CD4-positive, alpha-beta T cell treated with Interleukin-4 for 4 hours (primary cell): ENCODE measurements around the gene RSPO4.
"Not testable (repeated sequence)": the region's sequence is repeated elsewhere in the genome, so short reads cannot be mapped to it uniquely, and the experiment has no call there.

Experiments used
- DNase-seq: peaks from one replicate; pipeline ENCODE4 v3.0.0-alpha.2; 2020

The RSPO4 gene

DNA sequence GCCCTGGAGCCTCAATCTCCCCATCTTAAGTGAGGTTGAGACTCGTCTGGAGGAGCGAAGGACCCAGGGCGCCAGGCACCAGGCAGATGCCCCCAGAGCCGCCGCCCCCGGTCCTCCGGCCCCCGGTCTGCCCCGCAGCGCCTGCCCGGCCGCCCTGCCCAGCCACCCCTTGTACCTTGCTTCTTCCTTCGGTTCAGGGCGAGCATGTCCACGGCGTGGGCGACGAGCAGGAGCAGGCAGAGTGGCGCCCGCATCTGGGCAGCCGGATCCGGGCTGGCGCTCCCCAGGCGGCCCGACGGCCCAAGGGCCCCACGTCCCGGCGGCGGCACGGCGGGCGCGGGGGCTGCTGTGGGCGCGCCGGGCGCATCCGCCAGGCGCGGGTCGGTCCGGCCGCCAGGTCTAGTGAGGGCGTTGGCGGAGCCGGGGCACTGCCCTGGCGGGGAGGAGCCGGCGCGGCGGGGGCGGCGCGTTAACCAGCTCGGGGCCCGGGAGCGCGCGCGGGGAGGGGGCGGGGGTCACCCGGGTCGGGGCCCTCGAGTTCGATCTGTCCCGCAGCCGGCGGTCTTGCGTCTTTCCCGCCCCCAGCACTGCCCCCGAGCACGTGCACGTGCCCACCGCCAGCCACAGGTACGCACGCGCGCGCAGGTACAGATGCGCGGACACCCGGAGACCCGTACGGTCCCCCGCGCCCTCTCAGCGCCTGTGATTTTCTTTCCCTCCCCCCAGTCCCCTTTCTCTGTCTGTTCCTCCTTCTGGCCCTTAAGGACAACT lies at the start of gene RSPO4:
RSPO4 (minus strand) TSS at position 401 of the 771 bp plus-strand sequence; CDS start at position 254, 147 bp downstream.
- DNase-seq: no peak

DNA sequence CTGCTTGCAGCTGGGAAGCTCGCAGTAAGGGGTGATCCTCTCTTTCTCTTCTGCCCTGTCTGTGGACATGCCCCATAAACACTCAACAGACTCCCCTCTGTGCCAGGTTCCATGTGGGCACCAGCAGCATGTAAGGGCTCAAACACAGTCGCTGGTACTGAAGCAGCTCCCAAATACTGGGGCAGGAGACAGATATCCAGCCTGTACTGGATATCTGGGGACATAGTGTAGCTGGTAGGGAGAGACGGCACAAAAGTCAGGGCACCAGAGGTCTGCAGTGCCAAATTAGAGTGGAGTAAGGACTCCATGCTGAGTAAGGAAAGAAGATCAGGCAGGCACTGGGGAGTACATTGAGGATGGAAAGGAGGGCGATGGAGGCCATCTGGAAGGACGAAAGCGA lies 48.3 kb upstream of the RSPO4 start:
- DNase-seq: no peak

DNA sequence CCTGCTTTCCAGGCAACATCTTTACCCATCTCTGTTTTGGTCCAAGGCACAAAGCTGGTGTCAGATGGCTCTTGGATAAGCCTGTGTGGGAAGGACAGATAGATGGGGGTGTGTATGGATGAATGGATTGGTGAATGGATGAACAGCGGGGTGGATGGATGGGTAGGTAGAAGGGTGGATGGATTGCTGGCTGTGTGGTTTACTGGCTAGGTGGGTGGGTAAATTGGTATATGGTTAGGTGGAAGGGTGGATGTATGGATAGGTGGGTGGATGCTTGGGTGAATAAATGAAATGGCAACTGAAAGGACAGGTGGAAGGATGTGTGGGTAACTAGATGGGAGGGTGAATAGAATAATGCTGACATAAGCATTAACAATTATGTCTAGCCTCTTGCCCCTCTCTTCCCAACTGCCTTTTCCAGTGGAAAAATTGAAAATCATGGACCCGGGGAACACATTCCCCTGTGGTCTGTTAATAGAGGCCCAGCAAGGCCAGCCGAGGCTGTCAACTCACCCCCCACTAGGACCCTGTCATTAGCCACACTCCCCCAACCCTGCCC lies 43.8 kb upstream of the RSPO4 start:
- DNase-seq: no peak

DNA sequence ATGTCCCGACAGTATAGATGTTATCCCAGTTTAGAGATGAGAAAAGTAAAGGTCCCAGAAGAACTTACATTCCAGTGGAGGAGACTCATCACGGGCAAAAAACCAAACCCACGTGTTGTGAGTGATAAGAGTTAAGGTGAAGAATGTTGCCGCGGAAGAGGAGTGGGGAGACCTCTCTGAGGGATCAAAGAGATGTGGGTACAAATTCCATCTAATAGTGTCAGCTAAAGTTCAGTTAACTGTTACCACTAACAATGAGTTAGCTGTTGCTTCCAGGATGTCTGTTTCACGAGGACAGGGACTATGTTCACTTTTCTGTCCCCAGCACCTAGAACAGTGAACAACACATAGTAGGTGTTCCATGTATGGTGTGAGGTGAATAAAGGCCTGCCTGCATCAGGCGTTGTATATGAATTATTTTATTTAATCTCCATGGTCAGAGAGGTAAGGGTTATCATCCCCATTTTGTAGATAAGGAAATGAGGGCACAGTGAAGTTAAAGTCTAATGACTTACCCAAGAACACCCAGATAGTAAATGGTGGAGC lies 39.8 kb upstream of the RSPO4 start:
- DNase-seq: no peak

DNA sequence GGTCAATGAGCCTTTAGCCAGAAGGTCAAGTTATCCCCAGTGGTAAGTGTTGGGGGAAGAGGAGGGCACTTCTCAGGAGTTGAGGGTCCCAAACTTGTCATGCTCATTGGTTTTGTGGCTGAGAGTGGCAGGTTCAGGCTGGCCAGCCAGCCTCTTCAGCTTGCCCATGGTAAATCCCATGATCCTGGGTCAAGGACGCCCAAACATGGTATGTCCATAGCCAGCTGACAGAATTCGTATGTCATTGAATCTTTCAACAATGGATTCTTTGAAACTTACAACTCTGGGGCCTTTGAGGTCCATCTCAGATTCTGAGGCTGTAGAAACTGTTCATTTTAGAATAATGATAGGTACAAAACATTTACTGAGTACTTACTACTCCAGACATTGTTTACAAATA lies 36.1 kb upstream of the RSPO4 start:
- no peak for DNase-seq

DNA sequence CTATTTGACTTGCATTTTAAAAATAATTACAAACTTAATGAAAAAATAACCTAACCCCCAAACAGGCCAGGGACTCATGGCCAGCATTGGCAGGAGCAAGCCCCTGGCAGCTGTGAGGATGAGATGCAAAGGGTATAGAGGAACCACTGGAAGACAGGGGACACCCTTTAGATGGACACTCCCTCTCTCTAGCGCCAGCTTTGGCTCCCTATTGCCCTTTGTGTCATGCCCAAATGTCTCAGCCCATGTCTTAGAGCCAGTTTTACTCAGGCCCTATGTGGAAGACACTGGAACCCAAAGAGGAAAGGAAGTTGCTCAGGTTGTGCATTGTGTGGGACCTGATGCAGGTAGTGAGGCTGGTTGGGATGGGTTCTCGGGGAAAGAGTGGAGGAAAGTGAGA lies 34.9 kb upstream of the RSPO4 start:
- DNase-seq: no peak

DNA sequence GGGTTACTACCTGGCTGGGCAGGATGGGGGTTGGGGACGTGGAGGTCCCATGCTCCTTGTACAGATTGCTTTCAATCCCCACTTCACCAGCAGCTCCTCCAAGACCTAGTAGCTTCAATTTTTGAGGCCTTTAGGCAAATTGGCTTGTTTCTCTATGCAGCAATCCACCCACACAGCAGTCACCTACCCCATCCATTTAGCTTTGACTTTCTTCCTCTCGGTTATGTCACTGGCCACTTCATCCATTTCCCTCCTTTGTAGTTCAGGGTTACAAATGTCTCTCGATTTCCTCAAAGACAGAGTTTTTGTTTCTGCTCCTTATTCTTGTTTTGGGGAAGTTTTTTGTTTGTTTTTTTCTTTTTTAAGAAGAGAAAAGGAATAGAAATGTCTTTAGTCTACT lies 33.4 kb upstream of the RSPO4 start:
- DNase-seq: no peak

DNA sequence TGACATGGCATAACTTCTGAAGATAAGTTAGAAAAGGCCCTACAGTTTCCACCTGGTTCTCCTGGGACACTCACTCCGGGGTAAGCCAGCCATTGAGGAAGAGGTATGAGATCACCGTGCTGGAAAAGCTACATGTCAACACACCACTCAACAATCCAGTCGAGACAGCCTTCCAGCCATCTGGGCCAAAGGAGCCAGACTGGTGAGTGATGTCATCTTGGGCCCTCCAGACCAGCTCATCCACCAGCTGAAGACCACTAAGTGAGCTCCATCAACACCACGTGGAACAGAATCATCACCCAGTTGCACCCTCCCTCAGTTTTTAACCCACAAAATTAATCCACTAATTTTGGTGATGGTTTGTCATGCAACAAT lies 32.3 kb upstream of the RSPO4 start:
- DNase-seq: no peak

DNA sequence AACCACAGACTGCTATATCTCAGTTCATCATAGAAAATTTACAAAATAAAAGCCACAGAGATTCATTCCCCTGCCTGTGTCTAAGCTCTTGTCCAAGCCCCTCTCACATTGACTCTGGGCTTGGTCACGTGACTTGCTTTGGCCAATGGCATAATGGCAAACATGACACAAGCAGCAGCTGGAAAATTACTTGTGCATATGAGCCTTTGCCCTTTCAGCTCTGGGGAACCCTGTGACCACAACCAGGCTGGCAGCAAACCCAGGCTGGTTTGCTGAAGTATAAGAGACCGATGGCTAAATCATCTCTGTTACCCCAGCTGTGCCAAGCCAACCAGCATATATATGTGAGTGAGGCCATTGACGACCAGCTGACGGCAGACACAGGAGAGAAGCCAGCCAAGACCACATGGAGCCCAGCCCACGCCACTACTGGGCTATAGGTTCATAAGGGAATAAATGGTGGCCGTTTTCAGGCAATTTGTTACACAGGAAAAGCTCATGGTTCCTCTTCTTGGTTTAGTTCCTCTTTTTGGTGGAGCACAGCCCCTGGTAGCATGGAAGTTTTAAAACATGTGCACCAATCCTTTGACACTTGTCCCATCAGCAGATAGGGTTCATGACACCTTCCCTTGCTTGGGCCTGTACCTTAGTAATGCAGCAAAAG lies 31.8 kb upstream of the RSPO4 start:
- DNase-seq: no peak

DNA sequence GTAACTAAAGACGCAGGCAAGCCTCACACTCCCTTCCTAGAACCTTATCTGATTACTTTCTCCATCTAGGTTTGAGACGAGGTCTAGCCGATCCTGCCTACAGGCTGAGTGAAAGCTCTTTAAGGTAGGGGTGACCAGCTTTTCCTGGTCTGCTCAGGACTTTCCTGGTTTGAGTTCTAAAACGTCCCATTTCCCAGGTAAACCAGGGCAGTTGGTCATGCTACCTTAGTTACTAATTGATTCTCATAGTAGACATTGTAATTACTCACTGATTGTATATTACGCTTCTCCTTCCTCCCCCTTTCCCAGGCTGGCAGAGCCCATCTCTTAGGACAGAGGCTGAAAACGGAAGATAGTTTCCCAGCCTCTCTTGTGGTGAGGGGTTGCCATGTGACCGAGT lies 27.9 kb upstream of the RSPO4 start:
- no peak for DNase-seq

DNA sequence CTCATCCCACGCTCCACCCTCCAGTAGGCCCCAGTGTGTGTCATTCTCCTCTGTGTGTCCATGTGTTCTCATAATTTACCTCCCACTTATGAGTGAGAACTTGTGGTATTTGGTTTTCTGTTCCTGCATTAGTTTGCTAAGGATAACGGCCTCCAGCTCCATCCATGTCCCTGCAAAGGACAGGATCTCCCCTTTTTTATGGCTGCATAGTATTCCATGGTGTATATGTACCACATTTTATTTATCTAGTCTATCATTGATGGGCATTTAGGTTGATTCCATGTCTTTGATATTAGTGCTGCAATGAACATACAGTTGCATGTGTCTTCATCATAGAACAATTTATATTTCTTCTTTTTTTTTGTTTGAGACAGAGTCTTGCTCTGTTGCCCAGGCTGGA lies 24.1 kb upstream of the RSPO4 start:
- not testable (repeated sequence) for DNase-seq

DNA sequence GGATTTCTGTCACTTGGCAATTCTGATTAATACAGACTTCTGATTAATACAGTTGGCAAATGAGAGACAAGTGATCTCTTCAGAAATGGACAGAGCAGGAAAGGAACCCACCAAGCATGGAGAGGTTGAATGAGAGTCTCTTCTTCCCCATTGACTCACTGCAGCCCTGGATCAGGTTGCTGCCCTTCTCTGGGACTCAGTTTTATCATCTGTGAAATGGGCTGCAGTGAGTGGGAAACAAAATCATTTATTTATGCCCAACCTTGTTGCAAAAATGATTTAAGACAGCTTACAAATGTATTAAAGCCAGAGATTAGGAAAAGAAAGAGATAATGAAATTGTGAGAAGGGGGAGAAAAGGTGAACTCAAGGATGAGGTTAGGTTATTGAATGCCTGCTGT lies 20.8 kb upstream of the RSPO4 start:
- no peak for DNase-seq

DNA sequence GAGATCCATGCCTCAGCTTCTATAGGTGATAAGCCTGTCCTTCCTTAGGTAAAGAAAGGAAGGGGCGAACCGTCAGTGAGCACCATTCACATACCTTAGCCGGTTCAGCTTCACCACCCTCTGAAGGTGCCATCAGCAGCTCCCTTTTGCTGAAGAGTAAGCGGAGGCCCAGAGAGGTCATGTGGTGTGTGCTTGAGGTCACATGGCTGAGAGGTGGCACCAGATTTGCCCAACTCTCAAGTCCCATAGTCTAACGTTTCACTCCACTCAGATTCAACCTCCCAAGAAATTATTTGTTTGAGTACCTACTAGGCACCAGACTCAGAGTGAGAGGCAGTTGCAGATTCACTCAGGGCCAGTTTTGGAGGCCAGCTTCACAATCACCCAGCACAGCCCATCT lies 18.5 kb upstream of the RSPO4 start:
- no peak for DNase-seq

DNA sequence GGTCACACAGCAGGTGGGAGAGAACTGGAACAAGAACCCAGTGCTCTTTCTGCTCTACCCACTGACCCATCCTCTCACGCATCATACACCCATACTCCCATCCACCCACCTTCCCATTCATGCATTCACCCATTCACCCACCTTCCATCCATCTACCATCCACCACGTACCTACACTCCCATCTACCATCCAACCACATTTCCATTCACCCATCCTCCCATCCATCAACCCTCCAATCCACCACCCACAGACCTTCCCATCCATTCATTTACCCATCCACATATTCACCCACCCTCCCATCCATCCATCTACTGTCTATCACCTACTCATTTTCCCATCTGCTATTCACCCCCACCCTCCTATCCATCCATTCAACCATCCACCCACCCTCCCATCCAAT lies 17.2 kb upstream of the RSPO4 start:
- DNase-seq: no peak

DNA sequence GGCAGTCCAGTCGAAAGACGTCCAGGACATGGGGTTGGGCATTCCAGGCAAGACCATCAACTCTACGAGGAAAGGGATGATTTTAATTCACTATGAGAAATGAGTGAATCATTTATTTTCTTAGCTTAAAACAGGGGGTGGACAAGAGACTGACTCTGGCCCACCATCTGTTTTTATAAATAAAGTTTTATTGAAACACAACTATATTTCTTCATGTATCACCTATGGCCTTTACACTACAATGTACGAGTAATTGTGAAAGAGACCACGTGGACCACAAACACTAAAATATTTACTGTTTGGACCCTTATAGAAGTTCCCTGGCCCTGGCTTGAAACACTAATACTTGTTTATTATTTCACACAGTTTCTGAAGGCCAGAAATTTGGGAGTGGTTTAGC lies 15.6 kb upstream of the RSPO4 start:
- no peak for DNase-seq

DNA sequence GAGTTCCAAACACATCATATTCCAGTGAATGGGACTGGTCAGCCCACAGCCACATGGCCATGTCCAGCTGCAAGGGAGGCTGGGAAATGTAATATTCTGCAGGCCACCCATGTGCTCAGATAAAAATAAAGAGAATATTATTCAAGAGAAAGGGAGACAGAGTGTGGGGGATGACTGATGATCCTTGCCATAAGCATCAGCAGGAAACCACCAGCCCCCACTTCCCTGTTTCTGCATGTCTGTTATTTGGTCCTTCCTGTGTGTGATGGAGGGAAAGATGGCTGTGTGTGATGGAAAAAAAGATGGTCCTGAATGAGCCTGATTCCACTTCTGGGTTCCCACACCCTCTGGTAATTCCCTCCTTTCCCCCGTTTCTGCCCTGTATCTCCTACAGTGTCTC lies 13.1 kb upstream of the RSPO4 start:
- no peak for DNase-seq

DNA sequence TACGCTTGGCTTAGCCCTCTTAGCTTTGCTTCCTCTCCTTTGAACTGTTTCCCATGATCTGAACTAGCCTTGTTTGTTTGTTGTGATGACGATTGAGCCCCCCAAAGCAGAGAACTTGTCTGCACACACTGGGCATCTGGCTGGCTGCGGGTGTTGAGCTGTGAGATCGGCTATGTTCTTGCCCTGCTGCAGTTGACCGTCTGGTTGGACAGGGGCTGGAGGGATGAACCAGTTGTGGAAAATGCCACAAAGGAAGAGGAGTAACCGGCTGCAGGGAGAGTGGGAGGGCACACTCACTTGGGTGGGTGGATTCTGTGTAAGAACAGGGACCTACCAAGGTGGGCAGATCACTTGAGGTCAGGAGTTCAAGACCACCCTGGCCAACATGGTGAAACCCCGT lies 12.4 kb upstream of the RSPO4 start:
- DNase-seq: no peak

DNA sequence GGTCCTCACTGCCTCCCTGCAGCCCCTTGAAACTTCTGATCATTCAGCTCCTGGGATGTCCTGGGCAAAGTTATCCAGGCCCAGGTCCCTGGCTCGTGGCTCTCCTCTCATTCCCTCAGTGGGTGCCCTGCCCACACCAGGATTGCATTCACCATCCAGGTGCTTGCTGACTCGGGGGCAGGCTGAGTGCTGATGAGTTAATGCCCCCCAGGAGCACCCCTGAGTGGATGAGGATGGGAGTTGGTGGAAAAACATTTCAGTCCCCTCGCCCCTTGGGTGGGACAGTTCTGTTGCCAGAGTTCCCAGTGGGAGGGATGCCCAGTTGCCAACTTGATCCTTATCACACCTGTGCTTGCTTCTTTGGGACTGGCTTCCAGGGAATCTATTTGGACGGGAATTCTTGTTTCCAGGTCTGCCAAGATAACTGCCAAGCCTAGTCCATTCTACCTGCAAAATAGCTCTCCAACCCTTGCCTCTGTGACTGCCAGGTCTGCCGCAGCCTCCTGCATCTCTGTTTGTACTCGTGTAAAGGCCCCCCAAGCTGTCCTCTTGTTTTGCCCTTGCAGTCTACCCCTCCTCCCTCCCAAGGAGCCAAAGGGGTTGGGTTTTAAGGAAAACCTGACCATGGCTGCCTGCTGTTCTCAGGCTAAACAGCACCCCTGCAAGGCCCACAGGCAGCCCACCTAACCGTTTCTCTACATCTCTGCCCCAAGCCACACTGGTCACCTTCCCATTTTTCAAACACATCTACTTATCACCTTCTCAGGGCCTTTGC lies 11.6 kb upstream of the RSPO4 start:
- DNase-seq: no peak

DNA sequence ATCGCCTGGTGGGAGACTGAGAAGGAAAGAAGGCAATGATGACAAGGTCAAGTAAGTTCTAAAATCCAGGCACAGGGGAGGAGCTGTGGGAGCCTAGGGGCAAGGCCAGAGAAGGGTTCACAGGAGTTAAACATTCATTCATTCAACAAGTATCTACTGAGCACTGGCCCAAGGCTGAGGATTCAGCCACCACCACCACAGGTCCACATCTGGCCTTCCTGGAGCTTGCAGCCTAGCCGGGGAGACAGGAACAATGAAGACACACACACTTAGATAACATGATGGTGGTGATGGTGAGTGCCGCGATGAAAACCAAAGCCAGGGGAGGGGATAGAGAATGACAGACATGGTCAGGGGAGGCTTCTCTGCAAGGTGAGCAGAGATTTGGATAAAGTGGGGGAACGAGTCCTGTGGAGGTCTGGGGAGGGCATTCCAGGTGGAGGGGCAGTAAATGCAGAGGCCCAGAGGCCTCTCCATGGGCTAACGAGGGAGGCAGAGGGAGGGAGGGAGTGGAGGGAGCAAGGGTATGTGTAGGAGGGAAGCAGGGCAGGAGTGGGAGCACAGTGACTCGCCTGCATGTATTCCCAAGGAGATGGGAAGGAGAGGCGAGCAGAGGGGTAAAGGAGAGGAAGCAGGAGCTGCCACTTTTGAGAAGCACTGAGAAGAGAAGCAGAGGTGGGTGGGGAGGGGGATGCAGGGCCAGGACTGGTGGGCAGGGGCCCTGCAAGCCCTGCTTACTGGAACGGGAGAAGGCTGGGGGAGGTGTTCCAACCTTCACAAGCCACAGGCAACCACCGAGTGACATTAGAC lies 10.5 kb upstream of the RSPO4 start:
- DNase-seq: no peak

DNA sequence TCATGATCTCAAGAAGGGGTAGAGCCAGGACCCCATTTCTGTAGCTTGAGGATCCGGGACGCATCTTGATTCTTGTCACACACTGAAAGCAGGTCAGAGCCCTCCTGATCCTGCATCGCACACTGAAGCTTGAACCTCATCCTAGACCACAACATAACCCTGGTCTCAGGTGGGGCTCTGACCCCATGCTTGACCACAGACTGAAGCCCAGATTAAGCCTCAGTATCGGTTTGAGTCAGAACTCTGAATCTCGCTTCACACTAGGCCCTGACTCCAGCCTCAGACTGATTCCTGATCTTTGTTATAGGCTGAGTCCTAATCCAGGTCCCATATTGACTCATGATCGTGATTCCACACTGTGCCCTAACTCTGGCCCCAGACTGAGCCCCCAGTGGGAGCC lies 8.5 kb upstream of the RSPO4 start:
- DNase-seq: no peak

DNA sequence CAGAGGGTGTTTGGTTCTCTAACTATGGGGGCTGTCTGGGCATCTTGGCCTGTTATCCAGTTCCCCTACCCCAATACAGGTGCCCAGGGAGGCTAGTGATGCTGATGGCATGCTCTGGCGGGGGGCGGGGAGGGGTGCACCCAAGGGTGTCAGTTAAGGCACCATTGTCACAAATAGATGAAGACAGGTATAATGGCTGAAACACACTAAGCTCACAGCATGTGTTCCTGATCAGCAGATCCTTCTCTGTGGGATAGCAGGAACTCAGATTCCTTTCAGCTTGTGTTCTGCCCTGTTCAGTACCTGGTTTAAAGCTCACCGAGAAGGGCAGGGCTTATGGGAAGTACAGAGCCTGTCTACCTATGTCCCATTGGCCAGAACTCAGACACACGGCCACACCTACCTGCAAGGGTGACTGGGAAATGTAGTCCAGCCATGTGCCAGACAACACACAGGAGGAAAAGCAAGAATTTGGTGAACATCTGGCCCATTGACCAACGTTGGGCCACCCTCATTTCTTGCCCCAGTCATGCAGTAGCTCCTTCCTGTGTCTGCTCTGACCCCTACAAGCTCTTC lies 3.4 kb upstream of the RSPO4 start:
- peak; percentile 4 for DNase-seq
